ENCODE results near the gene ABCB4.
A peak's percentile ranks its signal among the peaks of the same experiment; 100 is the strongest.

Gene ABCB4

DNA sequence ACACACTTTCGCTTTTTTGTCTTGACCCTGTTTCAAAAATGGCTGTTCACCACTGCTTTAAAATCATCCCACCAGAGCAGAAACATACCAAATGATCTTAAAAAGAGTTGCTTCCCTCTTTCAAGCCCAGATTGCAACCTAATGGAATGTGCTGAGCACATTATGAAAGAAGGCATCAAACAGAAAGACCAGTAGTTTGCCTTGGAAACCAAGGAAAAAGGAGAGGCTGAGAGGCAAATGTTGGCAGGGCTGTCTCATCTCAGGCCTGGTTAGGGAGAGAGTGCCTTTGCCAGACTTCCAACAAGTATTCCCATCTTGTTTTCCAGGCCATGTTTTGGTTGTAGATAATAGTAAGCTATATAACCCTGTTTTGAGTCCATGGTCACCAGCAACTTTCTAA, 64.3 kb downstream of the ABCB4 start:
- H3K4me1 ChIP-seq (ENCODE audit: control insufficient read depth, insufficient read depth, low read length, poor library complexity, severe bottlenecking): no peaks in the 10 kb centered on the region
- no peak overlapping the region for H3K4me3 ChIP-seq (ENCODE audit: insufficient read depth, low read depth, low read length, poor library complexity, severe bottlenecking)
- H3K27ac ChIP-seq (ENCODE audit: insufficient read depth, low read length, poor library complexity, severe bottlenecking): no peak overlapping the region
- no peaks in the 10 kb centered on the region for H3K9me3 ChIP-seq (ENCODE audit: control insufficient read depth, low read length)
- no peaks in the 10 kb centered on the region for H3K27me3 ChIP-seq (replicated peaks; ENCODE audit: control insufficient read depth, insufficient read depth, low read length, poor library complexity, severe bottlenecking)
- no peaks in the 10 kb centered on the region for H3K36me3 ChIP-seq (ENCODE audit: control insufficient read depth, insufficient read depth, low read length)
- DNase-seq: no peak

DNA sequence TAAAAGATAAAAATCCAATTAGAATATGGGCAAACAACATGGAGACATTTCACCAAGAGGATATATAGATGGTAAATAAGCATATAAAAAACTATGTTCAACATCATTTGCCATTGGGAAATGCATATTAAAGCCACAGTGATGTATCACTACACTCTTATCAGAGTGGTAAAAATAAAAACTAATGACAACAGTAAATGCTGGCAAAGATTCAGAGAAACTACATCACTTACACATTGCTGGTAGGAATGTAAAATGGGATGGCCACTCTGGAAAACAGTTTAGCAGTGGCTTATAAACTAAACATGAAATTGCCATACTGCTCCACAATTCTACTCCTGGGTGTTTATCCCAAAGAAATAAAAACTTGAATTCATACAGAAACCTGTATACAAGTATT, 70.8 kb downstream of the ABCB4 start:
- H3K27ac ChIP-seq (ENCODE audit: insufficient read depth, low read length, poor library complexity, severe bottlenecking): no peak overlapping the region

DNA sequence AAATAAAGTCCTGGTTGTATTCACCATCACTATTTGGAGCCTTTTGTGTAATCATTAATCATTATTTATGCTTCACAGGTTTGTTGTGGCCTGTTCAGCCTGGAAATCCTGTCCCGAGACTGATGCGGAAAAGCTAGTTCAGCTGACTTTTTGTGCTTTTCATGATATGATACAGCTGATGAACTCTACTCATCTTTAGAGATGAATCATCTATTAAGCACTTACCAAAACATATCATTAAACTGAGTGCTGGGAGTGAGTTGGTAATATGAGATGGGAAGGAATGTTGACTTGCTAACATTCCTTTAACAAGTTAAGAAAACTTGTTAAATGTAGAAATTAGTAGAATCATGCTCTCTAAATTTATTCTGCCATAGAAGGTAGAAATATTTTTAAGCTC, 77.0 kb downstream of the ABCB4 start:
- peaks cover 8% of the 10 kb centered on the region for H3K36me3 ChIP-seq (ENCODE audit: control insufficient read depth, insufficient read depth, low read length)
- H3K27ac ChIP-seq (ENCODE audit: insufficient read depth, low read length, poor library complexity, severe bottlenecking): no peak overlapping the region
- H3K4me3 ChIP-seq (ENCODE audit: insufficient read depth, low read depth, low read length, poor library complexity, severe bottlenecking): no peak overlapping the region
- H3K9me3 ChIP-seq (ENCODE audit: control insufficient read depth, low read length): no peaks in the 10 kb centered on the region
- no peaks in the 10 kb centered on the region for H3K27me3 ChIP-seq (replicated peaks; ENCODE audit: control insufficient read depth, insufficient read depth, low read length, poor library complexity, severe bottlenecking)
- H3K4me1 ChIP-seq (ENCODE audit: control insufficient read depth, insufficient read depth, low read length, poor library complexity, severe bottlenecking): no peaks in the 10 kb centered on the region
- no peak for DNase-seq

More for the DNA sequence above, 70.8 kb downstream of the ABCB4 start:
- Histone ChIP-seq H3K27me3 (replicated peaks; ENCODE audit: control insufficient read depth, insufficient read depth, low read length, poor library complexity, severe bottlenecking) (no peaks in the 10 kb centered on the region), H3K9me3 (ENCODE audit: control insufficient read depth, low read length) (no peaks in the 10 kb centered on the region), H3K4me3 (ENCODE audit: insufficient read depth, low read depth, low read length, poor library complexity, severe bottlenecking) (no peak overlapping the region), H3K4me1 (ENCODE audit: control insufficient read depth, insufficient read depth, low read length, poor library complexity, severe bottlenecking) (no peaks in the 10 kb centered on the region), H3K36me3 (ENCODE audit: control insufficient read depth, insufficient read depth, low read length) (peaks cover 4% of the 10 kb centered on the region)
- DNase-seq: no peak

- DNase-seq: no peak
- Histone ChIP-seq H3K9me3 (ENCODE audit: control insufficient read depth, low read length) (no peaks in the 10 kb centered on the region), H3K4me3 (ENCODE audit: insufficient read depth, low read depth, low read length, poor library complexity, severe bottlenecking) (no peak overlapping the region), H3K27ac (ENCODE audit: insufficient read depth, low read length, poor library complexity, severe bottlenecking) (no peak overlapping the region), H3K27me3 (replicated peaks; ENCODE audit: control insufficient read depth, insufficient read depth, low read length, poor library complexity, severe bottlenecking) (no peaks in the 10 kb centered on the region), H3K4me1 (ENCODE audit: control insufficient read depth, insufficient read depth, low read length, poor library complexity, severe bottlenecking) (no peaks in the 10 kb centered on the region), H3K36me3 (ENCODE audit: control insufficient read depth, insufficient read depth, low read length) (peaks cover 11% of the 10 kb centered on the region)
These were observed 79.9 kb downstream of the ABCB4 start for GRCh38 chr7:87395442-87396020.

- Histone ChIP-seq H3K27ac (ENCODE audit: insufficient read depth, low read length, poor library complexity, severe bottlenecking) (no peak overlapping the region), H3K4me3 (ENCODE audit: insufficient read depth, low read depth, low read length, poor library complexity, severe bottlenecking) (no peak overlapping the region), H3K27me3 (replicated peaks; ENCODE audit: control insufficient read depth, insufficient read depth, low read length, poor library complexity, severe bottlenecking) (no peaks in the 10 kb centered on the region), H3K4me1 (ENCODE audit: control insufficient read depth, insufficient read depth, low read length, poor library complexity, severe bottlenecking) (no peaks in the 10 kb centered on the region), H3K36me3 (ENCODE audit: control insufficient read depth, insufficient read depth, low read length) (peaks cover 17% of the 10 kb centered on the region), H3K9me3 (ENCODE audit: control insufficient read depth, low read length) (no peaks in the 10 kb centered on the region)
- no peak for DNase-seq
These were observed 84.3 kb downstream of the ABCB4 start for GRCh38 chr7:87391020-87391701.

DNA sequence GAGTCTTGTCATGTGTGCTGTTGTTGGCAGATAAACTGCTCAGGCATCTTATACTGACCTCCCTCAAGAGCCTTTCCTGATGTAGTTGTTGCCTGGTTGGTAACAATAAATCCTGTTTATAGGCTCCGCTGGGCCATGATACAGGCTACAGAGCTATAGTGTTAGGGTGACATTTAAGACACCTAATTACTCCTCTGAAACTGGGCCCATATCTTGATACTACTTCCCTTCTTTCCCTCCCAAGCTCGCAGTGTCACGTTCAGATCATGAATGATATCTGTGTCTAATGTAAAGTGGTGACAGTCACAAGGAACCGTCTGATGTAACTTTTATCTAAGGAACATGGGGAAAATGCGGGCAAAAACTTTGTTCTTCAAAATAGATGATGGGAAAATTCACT, 94.6 kb downstream of the ABCB4 start:
- no peaks in the 10 kb centered on the region for H3K4me1 ChIP-seq (ENCODE audit: control insufficient read depth, insufficient read depth, low read length, poor library complexity, severe bottlenecking)
- H3K27me3 ChIP-seq (replicated peaks; ENCODE audit: control insufficient read depth, insufficient read depth, low read length, poor library complexity, severe bottlenecking): no peaks in the 10 kb centered on the region
- DNase-seq: no peak
- no peak overlapping the region for H3K27ac ChIP-seq (ENCODE audit: insufficient read depth, low read length, poor library complexity, severe bottlenecking)
- no peak overlapping the region for H3K4me3 ChIP-seq (ENCODE audit: insufficient read depth, low read depth, low read length, poor library complexity, severe bottlenecking)
- H3K9me3 ChIP-seq (ENCODE audit: control insufficient read depth, low read length): no peaks in the 10 kb centered on the region
- peaks cover 8% of the 10 kb centered on the region for H3K36me3 ChIP-seq (ENCODE audit: control insufficient read depth, insufficient read depth, low read length)

DNA sequence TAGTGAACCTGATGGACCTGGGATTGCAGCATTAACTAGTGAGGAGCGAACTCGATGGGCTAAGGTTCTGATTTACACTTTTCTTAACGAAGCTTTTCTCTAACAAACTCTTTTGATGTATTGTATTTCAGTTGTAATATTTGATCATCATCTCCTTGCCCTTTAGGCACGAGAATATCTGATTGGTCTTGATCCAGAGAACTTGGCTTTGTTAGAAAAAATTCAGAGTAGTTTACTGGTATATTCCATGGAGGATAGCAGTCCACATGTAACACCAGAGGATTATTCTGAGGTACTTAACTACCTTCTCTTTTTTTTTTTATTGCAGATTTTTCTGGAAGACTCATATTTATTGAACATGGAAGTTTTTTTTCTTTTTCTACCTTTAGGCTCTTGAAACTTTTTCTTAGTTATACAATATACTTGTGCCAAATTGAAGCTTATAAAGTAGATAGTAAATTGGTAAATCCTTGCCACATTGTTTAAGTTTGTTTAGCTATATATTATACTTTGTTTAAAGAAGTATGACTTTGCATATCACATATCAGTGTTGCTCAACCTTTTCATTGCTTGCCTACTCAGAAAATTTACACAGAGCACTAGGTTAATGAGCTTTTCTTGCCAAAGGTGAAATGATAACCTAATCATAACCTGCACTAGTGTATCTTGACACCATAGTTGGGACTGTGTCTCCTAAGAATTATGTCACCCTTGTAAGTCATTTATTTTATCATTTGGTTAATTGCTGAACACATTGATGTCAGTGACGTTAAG, 99.6 kb downstream of the ABCB4 start:
- no peak overlapping the region for H3K4me3 ChIP-seq (ENCODE audit: insufficient read depth, low read depth, low read length, poor library complexity, severe bottlenecking)
- H3K9me3 ChIP-seq (ENCODE audit: control insufficient read depth, low read length): no peaks in the 10 kb centered on the region
- no peaks in the 10 kb centered on the region for H3K4me1 ChIP-seq (ENCODE audit: control insufficient read depth, insufficient read depth, low read length, poor library complexity, severe bottlenecking)
- no peaks in the 10 kb centered on the region for H3K36me3 ChIP-seq (ENCODE audit: control insufficient read depth, insufficient read depth, low read length)
- DNase-seq: no peak
- H3K27me3 ChIP-seq (replicated peaks; ENCODE audit: control insufficient read depth, insufficient read depth, low read length, poor library complexity, severe bottlenecking): no peaks in the 10 kb centered on the region
- no peak overlapping the region for H3K27ac ChIP-seq (ENCODE audit: insufficient read depth, low read length, poor library complexity, severe bottlenecking)

- no peaks in the 10 kb centered on the region for H3K36me3 ChIP-seq (ENCODE audit: control insufficient read depth, insufficient read depth, low read length)
- H3K27ac ChIP-seq (ENCODE audit: insufficient read depth, low read length, poor library complexity, severe bottlenecking): no peak overlapping the region
- peaks cover 4% of the 10 kb centered on the region for H3K4me1 ChIP-seq (ENCODE audit: control insufficient read depth, insufficient read depth, low read length, poor library complexity, severe bottlenecking)
- H3K4me3 ChIP-seq (ENCODE audit: insufficient read depth, low read depth, low read length, poor library complexity, severe bottlenecking): no peak overlapping the region
- no peaks in the 10 kb centered on the region for H3K27me3 ChIP-seq (replicated peaks; ENCODE audit: control insufficient read depth, insufficient read depth, low read length, poor library complexity, severe bottlenecking)
- DNase-seq: no peak
- no peaks in the 10 kb centered on the region for H3K9me3 ChIP-seq (ENCODE audit: control insufficient read depth, low read length)
These were observed 104.8 kb downstream of the ABCB4 start for GRCh38 chr7:87370660-87371180.

GRCh38 chr7:87369216-87369615, 106.3 kb downstream of the ABCB4 start:
- Histone ChIP-seq H3K27ac (ENCODE audit: insufficient read depth, low read length, poor library complexity, severe bottlenecking) (no peak overlapping the region), H3K4me1 (ENCODE audit: control insufficient read depth, insufficient read depth, low read length, poor library complexity, severe bottlenecking) (peaks cover 4% of the 10 kb centered on the region)
- peak in 1 of 3 donors; percentile 10 for DNase-seq

GRCh38 chr7:87364246-87364645, 111.2 kb downstream of the ABCB4 start:
- Histone ChIP-seq H3K27ac (ENCODE audit: insufficient read depth, low read length, poor library complexity, severe bottlenecking) (no peak overlapping the region), H3K4me1 (ENCODE audit: control insufficient read depth, insufficient read depth, low read length, poor library complexity, severe bottlenecking) (peaks cover 2% of the 10 kb centered on the region), H3K9me3 (ENCODE audit: control insufficient read depth, low read length) (no peaks in the 10 kb centered on the region), H3K4me3 (ENCODE audit: insufficient read depth, low read depth, low read length, poor library complexity, severe bottlenecking) (no peak overlapping the region), H3K36me3 (ENCODE audit: control insufficient read depth, insufficient read depth, low read length) (peaks cover 7% of the 10 kb centered on the region), H3K27me3 (replicated peaks; ENCODE audit: control insufficient read depth, insufficient read depth, low read length, poor library complexity, severe bottlenecking) (no peaks in the 10 kb centered on the region)
- no peak for DNase-seq

More at GRCh38 chr7:87369216-87369615, 106.3 kb downstream of the ABCB4 start:
- Histone ChIP-seq H3K27me3 (replicated peaks; ENCODE audit: control insufficient read depth, insufficient read depth, low read length, poor library complexity, severe bottlenecking) (no peaks in the 10 kb centered on the region), H3K4me3 (ENCODE audit: insufficient read depth, low read depth, low read length, poor library complexity, severe bottlenecking) (no peak overlapping the region), H3K36me3 (ENCODE audit: control insufficient read depth, insufficient read depth, low read length) (no peaks in the 10 kb centered on the region), H3K9me3 (ENCODE audit: control insufficient read depth, low read length) (no peaks in the 10 kb centered on the region)
